Mucosa of descending colon (tissue), 3 donors: ENCODE measurements around the gene SHMT2. TPM values are rescaled to one million over a fixed set of nuclear protein-coding genes. Genes with fewer than 3 reads are reported as not detected.

ENCODE experiments used
- ATAC-seq: fragments of 200-7000 bp; cut with Tn5 transposase; one replicate; pipeline ENCODE4 v1.9.1; 2020; ENCODE audit warnings: mild to moderate bottlenecking, moderate library complexity
- DNase-seq, 3 donors: peaks; one replicate each; pipeline ENCODE4 v3.0.0-alpha.2; 2020
- H3K36me3 ChIP-seq: fragments of 200-600 bp; one replicate; pipeline ENCODE4 v1.8.0; 2021; ENCODE audit warnings: low read depth, mild to moderate bottlenecking
- H3K4me1 ChIP-seq: fragments of 200-600 bp; one replicate; pipeline ENCODE4 v1.8.0; 2021; ENCODE audit warnings: low read depth, mild to moderate bottlenecking
- H3K4me3 ChIP-seq: fragments of 200-600 bp; one replicate; pipeline ENCODE4 v1.8.0; 2021; ENCODE audit warnings: mild to moderate bottlenecking
- H3K9me3 ChIP-seq: fragments of 200-600 bp; one replicate; pipeline ENCODE4 v1.8.0; 2021; ENCODE audit warnings: mild to moderate bottlenecking
- intact Hi-C, 2 donors: fragments of 100-400 bp; cut with DNase I in 1 of 2; cut with micrococcal nuclease in 1 of 2; formaldehyde crosslinking; loops; one replicate each; pipeline versions ENCODE4 v1.11.0 to v1.11.1; 2022; cut with DNase I, micrococcal nuclease
- total RNA-seq, 3 donors: library from RNA; stranded (reverse); fragmentation: NEBNext Ultra II Directional in 2 of 3; extraction: Animal tissue kit (Norgen Biotek cat#: 25700) in 2 of 3; gene quantifications; one replicate each; pipeline versions ENCODE4 v1.2.1 to v1.2.4, GENCODE V29; 2021 to 2023
- TF ChIP-seq, protein P1 (sequence below): fragments of 200-600 bp; IDR thresholded peaks from one replicate; pipeline ENCODE4 v1.8.0; 2022; ENCODE audit warnings: antibody characterized with exemption, mild to moderate bottlenecking
- donor health status: DM: no; HTN: no; CAD: no; lungs with moderate emphysema.
- donor health status: DM: no; HTN: no; CAD: no.
- donor health status: DM: no; HTN: yes; CAD: no.

Gene SHMT2
- total RNA-seq, 3 donors from 2014 or later, result 34.7 to 67.4 (median 40.9) TPM

GRCh38 chr12:57225680-57226210 lies 3.8 kb upstream of the SHMT2 start:
- Histone ChIP-seq H3K36me3 (no peaks in the 10 kb centered on the region), H3K4me3 (no peak overlapping the region), H3K4me1 (peaks cover 23% of the 10 kb centered on the region), H3K9me3 (no peaks in the 10 kb centered on the region)
- DNase-seq (no peak), ATAC-seq (no peak)
- TF ChIP-seq, protein P1, sequence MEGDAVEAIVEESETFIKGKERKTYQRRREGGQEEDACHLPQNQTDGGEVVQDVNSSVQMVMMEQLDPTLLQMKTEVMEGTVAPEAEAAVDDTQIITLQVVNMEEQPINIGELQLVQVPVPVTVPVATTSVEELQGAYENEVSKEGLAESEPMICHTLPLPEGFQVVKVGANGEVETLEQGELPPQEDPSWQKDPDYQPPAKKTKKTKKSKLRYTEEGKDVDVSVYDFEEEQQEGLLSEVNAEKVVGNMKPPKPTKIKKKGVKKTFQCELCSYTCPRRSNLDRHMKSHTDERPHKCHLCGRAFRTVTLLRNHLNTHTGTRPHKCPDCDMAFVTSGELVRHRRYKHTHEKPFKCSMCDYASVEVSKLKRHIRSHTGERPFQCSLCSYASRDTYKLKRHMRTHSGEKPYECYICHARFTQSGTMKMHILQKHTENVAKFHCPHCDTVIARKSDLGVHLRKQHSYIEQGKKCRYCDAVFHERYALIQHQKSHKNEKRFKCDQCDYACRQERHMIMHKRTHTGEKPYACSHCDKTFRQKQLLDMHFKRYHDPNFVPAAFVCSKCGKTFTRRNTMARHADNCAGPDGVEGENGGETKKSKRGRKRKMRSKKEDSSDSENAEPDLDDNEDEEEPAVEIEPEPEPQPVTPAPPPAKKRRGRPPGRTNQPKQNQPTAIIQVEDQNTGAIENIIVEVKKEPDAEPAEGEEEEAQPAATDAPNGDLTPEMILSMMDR, result no peak
- intact Hi-C loops, result no loop called here

DNA sequence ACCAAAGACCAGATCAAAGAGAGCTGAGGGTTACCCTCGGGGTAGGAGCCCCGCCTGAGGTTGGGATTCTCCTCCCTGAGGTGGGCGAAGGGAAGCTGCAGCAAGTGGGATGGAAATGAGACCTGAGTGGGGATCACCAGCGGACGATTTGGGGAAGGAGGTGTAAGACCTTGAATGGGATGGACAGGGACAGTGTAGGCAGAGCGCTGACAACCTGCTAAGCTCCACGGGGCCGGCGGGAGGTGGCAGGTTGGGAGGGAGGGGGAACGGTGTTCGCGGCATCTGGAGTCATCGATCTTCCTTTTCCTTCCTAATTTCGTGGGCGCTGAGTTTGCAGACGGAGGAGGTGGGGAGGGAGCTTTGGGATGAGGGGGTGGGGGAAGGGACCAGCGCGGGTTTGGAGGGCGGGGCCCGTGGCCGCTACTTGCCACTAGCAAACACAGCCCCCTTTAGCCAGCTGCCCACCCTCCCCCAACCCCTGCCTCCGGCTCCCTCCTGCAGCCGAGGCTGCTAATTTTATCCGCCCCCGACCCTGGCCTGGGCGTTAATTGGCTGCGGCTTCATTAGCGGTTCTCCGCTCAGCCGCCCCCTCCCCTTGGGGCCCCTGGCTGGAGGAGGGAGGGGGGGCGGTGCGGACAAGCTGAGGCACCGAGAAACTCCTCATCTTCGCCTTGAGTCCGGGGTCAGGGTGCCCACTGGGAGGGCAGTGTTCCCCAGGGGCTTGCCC lies 2.8 kb upstream of the SHMT2 start:
- ATAC-seq, result no peak

DNA sequence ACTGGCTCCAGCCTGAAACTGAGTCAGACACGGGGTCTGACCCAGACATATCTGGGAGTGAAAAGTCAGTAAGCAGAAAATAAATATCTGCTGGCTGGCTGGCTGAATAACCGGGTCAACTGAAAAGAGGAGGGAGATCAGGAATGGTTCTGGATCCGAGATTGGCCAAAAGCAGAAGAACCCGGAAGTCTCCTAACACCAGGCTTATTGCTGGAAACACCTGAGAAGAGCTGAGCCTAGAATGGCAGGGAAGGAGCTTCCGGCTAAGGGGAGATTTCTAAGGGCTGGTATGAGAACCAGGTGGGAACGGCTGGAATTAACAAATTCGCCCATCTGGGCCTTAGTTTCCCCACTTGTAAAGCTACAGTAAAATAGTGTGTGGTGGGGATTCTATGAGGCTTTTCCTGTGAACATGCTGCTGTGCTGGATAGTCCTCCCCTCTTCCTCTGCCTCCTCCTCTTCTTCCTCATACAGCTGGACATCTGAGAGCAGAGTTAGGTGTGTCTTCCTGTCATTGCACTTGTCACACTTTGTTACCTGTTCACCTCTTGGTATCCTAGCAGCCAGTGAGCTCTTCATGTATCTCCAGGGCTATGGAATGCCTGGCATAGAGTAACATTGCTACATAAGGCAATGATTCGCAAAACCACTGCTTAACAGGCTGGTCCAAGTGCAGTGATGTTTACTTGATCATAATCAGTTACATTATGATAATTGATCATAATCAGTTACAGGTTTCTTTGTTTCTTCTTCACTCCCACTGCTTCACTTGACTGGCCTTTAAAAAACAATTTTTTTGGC lies 2.0 kb upstream of the SHMT2 start:
- no peaks in the 10 kb centered on the region for H3K9me3 ChIP-seq
- no peak overlapping the region for H3K4me3 ChIP-seq
- peak; percentile 40 for ATAC-seq
- TF ChIP-seq, protein P1, result no peak
- intact Hi-C loops, result no loop called here
- no peaks in the 10 kb centered on the region for H3K36me3 ChIP-seq
- peaks cover 24% of the 10 kb centered on the region for H3K4me1 ChIP-seq
- DNase-seq, result no peak

More for the DNA sequence above, 2.8 kb upstream of the SHMT2 start:
- intact Hi-C loops, result no loop called here
- Histone ChIP-seq H3K4me3 (no peak overlapping the region), H3K4me1 (peaks cover 24% of the 10 kb centered on the region), H3K36me3 (no peaks in the 10 kb centered on the region), H3K9me3 (no peaks in the 10 kb centered on the region)
- TF ChIP-seq, protein P1, result no peak
- DNase-seq, result no peak

DNA sequence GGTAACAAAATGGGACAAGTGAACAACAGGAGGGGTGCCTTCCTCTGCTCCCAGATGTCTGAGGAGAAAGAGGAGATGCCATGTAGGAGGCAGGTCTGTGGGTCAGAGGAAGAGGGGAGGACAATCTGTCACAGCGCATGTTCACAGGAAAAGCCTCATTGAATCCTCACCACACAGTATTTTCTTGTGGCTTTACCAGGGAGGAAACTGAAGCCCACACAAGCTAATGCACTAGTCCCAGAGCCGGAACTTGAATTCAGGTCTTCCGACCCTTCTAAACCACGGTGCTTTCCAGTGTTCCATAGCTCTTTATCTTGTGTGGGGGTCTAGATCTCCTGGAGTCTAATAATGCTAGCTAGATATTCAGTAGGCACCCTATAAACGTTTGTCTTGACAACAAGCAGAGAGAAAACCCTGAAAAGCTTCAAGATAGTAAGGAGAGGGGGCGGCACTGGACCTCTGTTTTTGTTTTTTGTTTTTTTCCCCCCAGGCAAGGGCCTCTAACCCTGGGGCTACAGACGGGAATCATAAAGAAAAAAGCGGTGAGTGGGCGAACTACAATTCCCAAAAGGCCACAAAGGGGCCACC lies 371 bp upstream of the SHMT2 start:
- intact Hi-C loops, result no loop called here
- Histone ChIP-seq H3K9me3 (no peaks in the 10 kb centered on the region), H3K4me1 (peaks cover 24% of the 10 kb centered on the region), H3K36me3 (no peaks in the 10 kb centered on the region), H3K4me3 (peak overlapping the region; percentile 44)
- TF ChIP-seq, protein P1, result no peak
- no peak for DNase-seq
- ATAC-seq, result no peak

GRCh38 chr12:57230381-57231155 lies 1.1 kb downstream of the SHMT2 start:
- TF ChIP-seq, protein P1, result no peak
- Histone ChIP-seq H3K9me3 (no peaks in the 10 kb centered on the region), H3K4me1 (peaks cover 18% of the 10 kb centered on the region), H3K4me3 (no peak overlapping the region), H3K36me3 (no peaks in the 10 kb centered on the region)
- DNase-seq, result peak in 2 of 3 donors; percentile 11 to 21
- no peak for ATAC-seq
- intact Hi-C loops, result no loop called here
